ENCODE measurements around the gene PLXNB2.

Gene PLXNB2

DNA sequence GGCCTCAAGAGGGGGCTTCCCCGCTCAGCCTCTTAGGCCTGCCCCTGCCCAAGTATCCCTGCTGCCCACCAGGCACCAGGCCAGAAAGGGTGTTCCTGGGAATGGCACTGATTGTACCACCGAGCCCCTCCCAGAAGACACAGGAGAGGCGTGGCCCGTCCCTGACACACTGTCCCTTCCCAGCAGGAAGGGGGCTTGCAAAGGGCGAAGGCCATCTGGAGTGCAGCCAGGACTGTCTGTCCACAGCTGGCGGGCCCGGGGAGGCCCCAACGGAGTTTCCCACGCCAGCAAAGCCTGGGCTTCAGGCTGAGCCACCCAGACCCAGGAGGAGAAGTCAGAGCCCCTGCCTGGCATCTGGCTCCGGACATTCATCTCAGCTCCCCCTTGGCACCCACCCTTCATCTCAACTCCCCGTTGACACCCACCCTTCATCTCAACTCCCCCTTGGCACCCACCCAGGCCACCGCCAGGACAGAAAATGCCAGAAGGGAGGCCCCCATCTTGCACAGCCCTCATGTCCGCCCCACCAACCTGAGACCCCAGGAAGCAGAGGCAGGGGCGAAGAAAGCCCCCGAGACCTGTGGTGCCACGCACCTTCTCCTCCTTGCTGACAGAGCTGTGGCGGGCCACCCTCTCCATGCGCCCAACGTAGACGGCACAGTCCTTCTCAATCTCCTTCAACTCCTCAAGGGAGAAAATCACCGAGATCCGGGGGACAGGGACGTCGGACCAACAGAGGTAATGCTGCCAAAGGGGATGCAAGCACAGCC, 82.1 kb downstream of the PLXNB2 start:
- TF ChIP-seq, protein P1, sequence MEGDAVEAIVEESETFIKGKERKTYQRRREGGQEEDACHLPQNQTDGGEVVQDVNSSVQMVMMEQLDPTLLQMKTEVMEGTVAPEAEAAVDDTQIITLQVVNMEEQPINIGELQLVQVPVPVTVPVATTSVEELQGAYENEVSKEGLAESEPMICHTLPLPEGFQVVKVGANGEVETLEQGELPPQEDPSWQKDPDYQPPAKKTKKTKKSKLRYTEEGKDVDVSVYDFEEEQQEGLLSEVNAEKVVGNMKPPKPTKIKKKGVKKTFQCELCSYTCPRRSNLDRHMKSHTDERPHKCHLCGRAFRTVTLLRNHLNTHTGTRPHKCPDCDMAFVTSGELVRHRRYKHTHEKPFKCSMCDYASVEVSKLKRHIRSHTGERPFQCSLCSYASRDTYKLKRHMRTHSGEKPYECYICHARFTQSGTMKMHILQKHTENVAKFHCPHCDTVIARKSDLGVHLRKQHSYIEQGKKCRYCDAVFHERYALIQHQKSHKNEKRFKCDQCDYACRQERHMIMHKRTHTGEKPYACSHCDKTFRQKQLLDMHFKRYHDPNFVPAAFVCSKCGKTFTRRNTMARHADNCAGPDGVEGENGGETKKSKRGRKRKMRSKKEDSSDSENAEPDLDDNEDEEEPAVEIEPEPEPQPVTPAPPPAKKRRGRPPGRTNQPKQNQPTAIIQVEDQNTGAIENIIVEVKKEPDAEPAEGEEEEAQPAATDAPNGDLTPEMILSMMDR (IDR thresholded peaks at IDR 0.05; ENCODE audit: extremely low read depth, missing control alignments) = no peak
- no peak for DNase-seq (ENCODE audit: low spot score)
